Sigmoid colon (tissue), 7 donors: ENCODE measurements around the gene JAKMIP1. TPM values are rescaled to one million over a fixed set of nuclear protein-coding genes. Genes with fewer than 3 reads are reported as not detected.

ENCODE experiments used
- DNase-seq: peaks from one replicate; pipeline ENCODE4 v3.0.0-alpha.2; 2019
- H3K27ac ChIP-seq, 4 donors: fragments of 200-600 bp; sonication (generic); one replicate each; pipeline ENCODE4 v1.5.1; 2016 to 2019; ENCODE audit warnings: mild to moderate bottlenecking in 1 of 4
- H3K27me3 ChIP-seq, 3 donors: fragments of 200-600 bp; sonication (generic); one replicate each; pipeline ENCODE4 v1.5.1; 2019; ENCODE audit warnings: mild to moderate bottlenecking in 1 of 3
- H3K36me3 ChIP-seq, 4 donors: fragments of 200-600 bp; sonication (generic); one replicate each; pipeline ENCODE4 v1.5.1; 2016 to 2019
- H3K4me1 ChIP-seq, 4 donors: fragments of 200-600 bp; sonication (generic); one replicate each; pipeline ENCODE4 v1.5.1; 2017 to 2019
- H3K4me3 ChIP-seq, 4 donors: fragments of 200-600 bp; sonication (generic); one replicate each; pipeline ENCODE4 v1.5.1; 2017 to 2019; ENCODE audit warnings: mild to moderate bottlenecking in 2 of 4, moderate library complexity in 1 of 4
- H3K9me3 ChIP-seq, 4 donors: fragments of 200-600 bp in 3 of 4; sonication (generic) in 3 of 4; one replicate each; pipeline versions ENCODE4 v1.5.1 to v1.6.1; 2013 to 2019
- EP300 ChIP-seq, 4 donors: sonication (generic); formaldehyde crosslinking; IDR thresholded peaks; one replicate each; pipeline ENCODE4 v1.6.1; 2017; ENCODE audit warnings: antibody characterized with exemption in 4 of 4
- POLR2A ChIP-seq, 2 donors: fragments of 450-650 bp; IDR thresholded peaks; one replicate each; pipeline ENCODE4 v1.6.1; 2016; ENCODE audit warnings: antibody characterized with exemption in 2 of 2, mild to moderate bottlenecking in 2 of 2, moderate library complexity in 2 of 2
- POLR2AphosphoS5 ChIP-seq, 4 donors: sonication (generic); formaldehyde crosslinking; IDR thresholded peaks; one replicate each; pipeline ENCODE4 v1.6.1; 2017; ENCODE audit warnings: antibody characterized with exemption in 4 of 4
- WGBS, 2 donors: extraction: QIAGEN DNeasy Blood & Tissue Kit; methylation state at CpG; one replicate each; pipeline ENCODE4 v1.1.7; 2013; 5-methylcytosine and 5-hydroxymethylcytosine counted together
- intact Hi-C: fragments of 100-400 bp; cut with DNase I; formaldehyde crosslinking; loops from one replicate; pipeline ENCODE4 v1.15.1; 2023
- polyA plus RNA-seq, 3 donors: library from polyadenylated mRNA; stranded (reverse); fragments of 200-250 nt; gene quantifications; one replicate each; pipeline ENCODE4 v1.2.3, GENCODE V29; 2013
- total RNA-seq, 4 donors: library from RNA; depleted of rRNA; stranded (reverse); fragments of >200 nt; gene quantifications; one replicate each; pipeline ENCODE4 v1.1.0, GENCODE V29; 2016
- TF ChIP-seq, protein P1 (sequence below), 4 experiments: fragments of 450-650 bp in 3 of 4; fragments of 200-600 bp in 1 of 4; IDR thresholded peaks; one replicate each; pipeline ENCODE4 v1.5.1; 2016 to 2019; ENCODE audit warnings: antibody characterized with exemption in 4 of 4, mild to moderate bottlenecking in 3 of 4, moderate library complexity in 2 of 4
- donor health status: healthy with polysubstance abuse.
- donor health status: Bipolar disorder and iron deficiency.
- donor health status: healthy.

JAKMIP1 gene
- total and polyA plus RNA-seq, 7 donors = 0.49 to 3.9 (median 1.8) TPM; not detected in 2

GRCh38 chr4:6028168-6028567, 172.2 kb downstream of the JAKMIP1 start:
- no peak overlapping the region for H3K27ac ChIP-seq
- H3K36me3 ChIP-seq = no peaks in the 10 kb centered on the region
- no peak overlapping the region for H3K4me3 ChIP-seq
- whole genome bisulfite sequencing, 2 donors = 68 to 78% methylated on average over 10 of the region's 10 CpGs
- H3K4me1 ChIP-seq = peaks cover 0 to 3% (median 0%) of the 10 kb centered on the region in 4 donors
- peaks cover 0 to 4% (median 0%) of the 10 kb centered on the region in 3 donors for H3K27me3 ChIP-seq
- H3K9me3 ChIP-seq = no peaks in the 10 kb centered on the region
- DNase-seq = no peak
- intact Hi-C loops = no loop called here
- TF ChIP-seq POLR2A (IDR thresholded peaks at IDR 0.05) (no peak), POLR2AphosphoS5 (IDR thresholded peaks at IDR 0.05) (no peak), EP300 (IDR thresholded peaks at IDR 0.05) (no peak)
- TF ChIP-seq, protein P1, sequence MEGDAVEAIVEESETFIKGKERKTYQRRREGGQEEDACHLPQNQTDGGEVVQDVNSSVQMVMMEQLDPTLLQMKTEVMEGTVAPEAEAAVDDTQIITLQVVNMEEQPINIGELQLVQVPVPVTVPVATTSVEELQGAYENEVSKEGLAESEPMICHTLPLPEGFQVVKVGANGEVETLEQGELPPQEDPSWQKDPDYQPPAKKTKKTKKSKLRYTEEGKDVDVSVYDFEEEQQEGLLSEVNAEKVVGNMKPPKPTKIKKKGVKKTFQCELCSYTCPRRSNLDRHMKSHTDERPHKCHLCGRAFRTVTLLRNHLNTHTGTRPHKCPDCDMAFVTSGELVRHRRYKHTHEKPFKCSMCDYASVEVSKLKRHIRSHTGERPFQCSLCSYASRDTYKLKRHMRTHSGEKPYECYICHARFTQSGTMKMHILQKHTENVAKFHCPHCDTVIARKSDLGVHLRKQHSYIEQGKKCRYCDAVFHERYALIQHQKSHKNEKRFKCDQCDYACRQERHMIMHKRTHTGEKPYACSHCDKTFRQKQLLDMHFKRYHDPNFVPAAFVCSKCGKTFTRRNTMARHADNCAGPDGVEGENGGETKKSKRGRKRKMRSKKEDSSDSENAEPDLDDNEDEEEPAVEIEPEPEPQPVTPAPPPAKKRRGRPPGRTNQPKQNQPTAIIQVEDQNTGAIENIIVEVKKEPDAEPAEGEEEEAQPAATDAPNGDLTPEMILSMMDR (IDR thresholded peaks at IDR 0.05) = no peak

GRCh38 chr4:6027392-6027791, 173.0 kb downstream of the JAKMIP1 start:
- 69 to 83% methylated on average over 9 of the region's 9 CpGs for WGBS, 2 donors
- Histone ChIP-seq H3K36me3 (no peaks in the 10 kb centered on the region), H3K27ac (no peak overlapping the region), H3K4me1 (no peaks in the 10 kb centered on the region), H3K27me3 (peaks cover 0 to 10% (median 0%) of the 10 kb centered on the region in 3 donors), H3K9me3 (no peaks in the 10 kb centered on the region), H3K4me3 (no peak overlapping the region)
- no peak for DNase-seq
- TF ChIP-seq, protein P1 (IDR thresholded peaks at IDR 0.05) = no peak
- TF ChIP-seq EP300 (IDR thresholded peaks at IDR 0.05) (no peak), POLR2A (IDR thresholded peaks at IDR 0.05) (no peak), POLR2AphosphoS5 (IDR thresholded peaks at IDR 0.05) (no peak)
- intact Hi-C loops = no loop called here

DNA sequence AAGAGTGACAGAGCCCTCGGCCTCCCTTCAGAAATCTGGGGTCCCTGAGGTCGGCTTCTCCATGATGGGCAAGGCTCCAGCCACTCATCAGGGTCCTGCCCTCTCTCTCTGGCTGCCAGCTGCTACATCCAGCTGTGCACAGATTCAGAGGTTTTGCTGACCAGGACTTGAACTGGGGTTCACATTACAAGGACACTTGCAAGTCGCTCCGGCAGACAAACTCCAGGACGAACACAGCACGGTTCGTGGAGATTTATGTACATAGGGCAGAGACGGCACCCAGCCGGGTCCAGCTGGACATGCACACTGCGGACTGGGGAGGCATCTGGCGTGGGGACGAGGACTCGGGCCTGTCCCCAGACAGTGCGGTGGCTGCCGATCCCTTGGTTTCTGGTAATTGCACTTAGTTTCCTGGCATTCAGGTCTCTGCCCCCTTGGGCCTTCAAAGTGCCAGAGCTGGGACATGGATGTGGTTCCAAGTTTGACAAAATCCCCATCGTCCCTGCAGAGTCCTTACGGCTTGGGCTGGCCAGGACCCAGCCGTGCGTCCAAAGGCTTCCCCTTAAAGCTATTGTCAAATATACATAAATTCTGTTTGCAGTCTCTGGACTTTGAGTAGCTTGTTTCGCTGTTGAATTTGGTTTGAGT, 175.9 kb downstream of the JAKMIP1 start:
- no peak for DNase-seq
- TF ChIP-seq, protein P1 (IDR thresholded peaks at IDR 0.05) = no peak
- no peak for TF ChIP-seq POLR2AphosphoS5 (IDR thresholded peaks at IDR 0.05)
- TF ChIP-seq EP300 (IDR thresholded peaks at IDR 0.05) = no peak
- no peak for TF ChIP-seq POLR2A (IDR thresholded peaks at IDR 0.05)
- intact Hi-C loops = no loop called here
- no peaks in the 10 kb centered on the region for H3K4me1 ChIP-seq
- 68 to 73% methylated on average over 20 of the region's 20 CpGs for WGBS, 2 donors
- no peak overlapping the region for H3K4me3 ChIP-seq
- no peaks in the 10 kb centered on the region for H3K36me3 ChIP-seq
- peaks cover 0 to 21% (median 0%) of the 10 kb centered on the region in 3 donors for H3K27me3 ChIP-seq
- H3K27ac ChIP-seq = no peak overlapping the region
- no peaks in the 10 kb centered on the region for H3K9me3 ChIP-seq

GRCh38 chr4:6023731-6024130, 176.6 kb downstream of the JAKMIP1 start:
- Histone ChIP-seq H3K4me3 (no peak overlapping the region), H3K27ac (no peak overlapping the region), H3K36me3 (no peaks in the 10 kb centered on the region), H3K4me1 (no peaks in the 10 kb centered on the region), H3K27me3 (peaks cover 0 to 22% (median 0%) of the 10 kb centered on the region in 3 donors), H3K9me3 (no peaks in the 10 kb centered on the region)
- WGBS, 2 donors = 70 to 73% methylated on average over 10 of the region's 10 CpGs
- DNase-seq = no peak
- TF ChIP-seq EP300 (IDR thresholded peaks at IDR 0.05) (no peak), POLR2AphosphoS5 (IDR thresholded peaks at IDR 0.05) (no peak), POLR2A (IDR thresholded peaks at IDR 0.05) (no peak)
- TF ChIP-seq, protein P1 (IDR thresholded peaks at IDR 0.05) = no peak
- intact Hi-C loops = no loop called here
